ENCODE data around the gene TMEM135.
A peak's percentile ranks its signal among the peaks of the same experiment; 100 is the strongest.
"Not testable (repeated sequence)": the region's sequence is repeated elsewhere in the genome, so short reads cannot be mapped to it uniquely, and the experiment has no call there.

Gene TMEM135

DNA sequence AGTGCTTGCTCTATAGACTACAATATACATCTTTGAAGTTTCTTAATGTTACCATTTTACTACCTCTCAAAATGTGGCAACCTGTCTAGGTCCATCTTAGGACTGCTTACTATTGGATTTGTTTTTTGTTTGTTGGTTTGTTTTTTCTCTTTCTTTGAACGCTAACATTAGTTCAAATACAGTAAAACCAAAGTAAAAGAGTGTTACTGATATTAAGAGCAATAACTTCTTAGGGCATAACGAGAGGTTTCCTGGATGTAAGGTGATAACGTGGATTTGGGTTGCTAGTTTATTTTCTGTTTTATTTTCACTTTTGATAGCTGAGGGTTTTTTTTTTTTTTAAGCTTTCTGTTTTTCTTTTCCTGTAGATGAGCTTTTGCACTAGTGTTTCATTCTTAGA lies 43.6 kb downstream of the TMEM135 start:
- FAIRE-seq = no peak

DNA sequence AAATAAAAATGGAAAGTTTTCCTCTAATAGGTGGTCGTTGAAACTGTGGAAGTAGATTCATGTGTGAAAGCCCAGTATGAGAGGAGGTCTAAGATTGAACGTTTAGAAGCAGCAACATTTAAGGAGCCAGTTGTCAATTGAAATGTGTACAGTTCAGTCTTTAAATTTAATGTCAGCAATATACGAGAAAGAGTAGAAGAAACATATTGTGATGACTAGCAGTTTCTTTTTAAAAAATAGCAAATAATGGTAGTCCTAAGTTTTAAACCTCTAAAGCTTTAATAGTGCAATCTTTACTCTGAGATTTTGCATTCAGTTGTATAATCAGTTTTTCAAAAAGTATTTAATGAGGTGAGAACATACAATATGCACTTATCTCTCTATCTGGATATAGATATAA lies 44.9 kb downstream of the TMEM135 start:
- FAIRE-seq = peak; percentile 93

DNA sequence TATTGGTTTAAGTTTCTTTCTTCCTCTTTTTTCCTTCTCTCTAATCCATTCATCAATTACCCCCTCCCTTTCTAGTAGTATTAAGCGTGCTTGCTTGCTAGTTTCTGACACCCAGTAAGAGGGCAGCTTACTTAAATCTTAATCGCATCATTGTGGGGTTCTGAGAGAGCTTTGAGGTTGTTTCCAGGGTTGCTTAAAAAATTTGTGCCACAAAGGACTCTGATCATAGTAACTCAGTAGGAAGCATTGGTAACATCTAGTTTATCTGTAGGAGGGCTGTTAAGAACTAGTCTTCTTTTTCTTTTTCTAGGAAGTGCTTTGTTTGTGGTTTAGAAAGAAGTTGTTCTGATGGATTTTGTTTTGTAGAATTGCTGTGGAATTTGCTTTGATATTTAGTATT lies 45.3 kb downstream of the TMEM135 start:
- FAIRE-seq = no peak

DNA sequence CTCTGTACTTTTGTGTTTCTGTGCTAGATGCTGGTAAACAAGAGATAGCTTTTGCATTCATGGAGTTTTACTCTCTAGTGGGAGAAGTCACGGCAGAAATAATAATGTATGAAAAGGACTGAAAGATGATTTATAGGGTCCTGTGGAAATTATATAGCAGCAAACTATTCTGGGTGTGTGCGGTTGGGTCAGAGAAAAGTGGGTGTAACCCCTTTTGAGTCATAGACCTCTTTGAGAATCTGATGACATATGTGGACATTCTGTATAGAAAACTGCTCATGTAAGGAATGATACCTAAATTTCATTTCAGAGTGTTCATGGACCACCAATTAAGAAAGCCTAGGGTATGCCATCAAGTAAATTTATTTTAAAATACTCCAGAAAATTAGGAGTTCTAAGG lies 54.4 kb downstream of the TMEM135 start:
- FAIRE-seq = no peak

DNA sequence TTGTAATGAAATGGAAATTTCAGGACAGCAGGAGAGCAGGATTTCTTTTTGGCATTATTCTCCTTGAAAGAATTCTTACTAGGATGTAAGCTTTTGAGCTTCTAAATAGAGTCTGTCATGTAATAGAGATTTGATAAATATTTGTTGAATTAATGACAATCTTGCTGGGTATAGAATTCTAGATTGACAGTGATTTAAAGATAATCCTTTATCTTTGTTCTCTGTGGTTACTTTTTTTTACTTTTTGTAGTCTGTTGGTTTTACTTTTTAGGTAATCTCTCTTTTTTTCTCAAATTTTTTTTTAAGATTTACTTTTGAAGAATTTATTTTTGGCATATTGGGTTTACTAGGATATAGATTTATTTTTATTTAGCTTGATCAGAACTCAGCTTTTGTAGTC lies 54.8 kb downstream of the TMEM135 start:
- FAIRE-seq = peak; percentile 75

DNA sequence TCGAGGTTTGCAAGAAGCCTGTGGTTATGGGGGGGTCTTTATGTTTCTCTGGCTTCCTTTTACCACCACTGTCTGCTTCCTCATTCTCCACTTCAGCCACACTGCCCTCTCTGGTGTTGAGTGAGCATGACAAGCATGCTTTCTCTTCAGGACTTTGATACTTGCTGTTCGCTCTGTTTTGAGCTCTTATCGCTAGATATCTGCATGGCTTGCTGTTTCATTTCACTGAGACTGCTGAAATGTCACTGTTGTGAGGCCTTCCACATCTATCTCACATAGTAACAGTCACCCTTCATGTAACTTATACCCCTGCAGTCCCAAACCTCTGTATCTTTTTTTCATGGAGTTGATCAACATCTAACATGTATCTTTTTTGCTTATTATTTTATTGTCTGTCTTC lies 59.8 kb downstream of the TMEM135 start:
- peak; percentile 9 for FAIRE-seq

DNA sequence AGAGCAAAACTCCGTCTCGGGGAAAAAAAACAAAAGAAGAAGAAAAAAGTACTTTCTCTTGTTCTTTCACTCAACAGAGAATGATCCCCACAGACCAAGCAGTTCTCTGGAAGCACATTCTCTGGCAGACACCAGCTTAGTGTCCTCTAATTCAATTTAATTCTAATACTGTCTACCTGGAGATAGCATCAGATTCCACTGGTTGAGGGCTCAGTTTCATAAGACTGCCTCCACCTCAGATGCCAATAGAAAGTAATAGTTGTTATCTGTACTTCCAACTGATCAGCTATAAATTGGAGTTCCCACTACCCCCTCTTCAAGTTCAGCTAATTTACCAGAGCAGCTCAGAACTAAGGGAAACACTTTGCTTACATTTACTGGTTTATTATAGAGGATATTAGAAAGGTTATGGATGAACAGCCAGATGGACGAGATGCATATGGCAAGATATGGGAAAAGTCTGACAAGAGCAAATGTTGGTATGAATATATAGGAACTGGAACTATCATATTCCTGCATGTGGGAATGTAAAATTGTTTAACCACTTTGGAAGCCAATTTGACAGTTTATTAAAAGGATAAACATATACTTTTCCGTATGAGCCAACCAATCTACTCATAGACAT lies 64.3 kb downstream of the TMEM135 start:
- no peak for FAIRE-seq

DNA sequence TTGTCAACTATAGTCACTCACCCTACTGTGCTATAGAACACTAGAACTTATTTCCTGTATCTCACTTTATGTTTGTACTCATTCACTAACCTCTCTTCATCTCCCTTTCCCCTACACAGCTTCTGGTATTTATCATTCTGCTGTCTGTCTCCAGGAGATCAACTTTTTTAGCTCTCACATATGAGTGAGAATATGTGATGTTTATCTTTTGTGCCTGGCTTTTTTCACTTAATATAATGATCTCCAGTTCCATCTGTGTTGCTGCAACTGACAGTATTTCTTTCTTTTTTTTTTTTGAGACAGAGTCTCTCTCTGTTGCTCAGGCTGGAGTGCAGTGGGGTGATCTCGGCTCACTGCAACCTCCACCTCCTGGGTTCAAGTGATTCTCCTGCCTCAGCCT lies 68.1 kb downstream of the TMEM135 start:
- FAIRE-seq = not testable (repeated sequence)

DNA sequence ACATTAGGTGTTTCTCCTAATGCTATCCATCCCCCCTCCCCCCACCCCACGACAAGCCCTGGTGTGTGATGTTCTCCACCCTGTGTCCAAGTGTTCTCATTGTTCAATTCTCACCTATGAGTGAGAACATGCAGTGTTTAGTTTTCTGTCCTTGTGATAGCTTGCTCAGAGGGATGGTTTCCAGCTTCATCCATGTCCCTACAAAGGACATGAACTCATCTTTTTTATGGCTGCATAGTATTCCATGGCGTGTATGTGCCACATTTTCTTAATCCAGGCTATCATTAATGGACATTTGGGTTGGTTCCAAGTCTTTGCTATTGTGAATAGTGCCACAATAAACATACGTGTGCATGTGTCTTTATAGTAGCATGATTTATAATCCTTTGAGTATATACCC lies 69.6 kb downstream of the TMEM135 start:
- not testable (repeated sequence) for FAIRE-seq

DNA sequence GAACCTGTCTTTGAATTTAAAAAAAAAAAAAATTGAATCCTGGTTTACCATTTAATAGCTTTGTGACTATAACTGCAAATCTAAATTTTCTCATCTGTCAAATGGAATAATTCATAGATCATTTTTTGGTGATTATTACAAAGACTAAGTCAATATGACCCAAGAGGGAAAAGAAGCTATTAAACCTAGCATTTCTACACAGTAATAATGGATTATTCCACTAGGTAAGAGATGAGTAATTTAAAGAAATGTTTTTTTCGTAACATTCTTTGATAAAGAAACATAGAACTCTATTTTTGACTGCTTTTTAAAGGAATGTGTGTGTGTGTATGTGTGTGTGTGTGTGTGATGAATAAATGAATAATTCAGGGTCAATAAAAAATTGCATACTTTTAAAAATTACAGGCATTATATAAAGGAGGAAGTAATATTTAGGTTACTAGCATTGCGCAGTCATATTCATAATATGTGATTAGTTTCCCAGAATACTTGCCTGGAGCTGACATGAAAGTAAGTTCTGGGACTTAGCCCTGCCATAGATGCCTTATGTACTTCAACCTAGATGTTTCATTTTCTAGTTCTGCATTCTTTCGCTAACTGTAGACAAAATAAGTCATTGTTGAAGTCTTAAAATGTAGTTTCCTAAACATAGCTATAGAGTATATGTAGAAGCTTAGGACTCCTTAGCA lies 72.9 kb downstream of the TMEM135 start:
- no peak for FAIRE-seq

DNA sequence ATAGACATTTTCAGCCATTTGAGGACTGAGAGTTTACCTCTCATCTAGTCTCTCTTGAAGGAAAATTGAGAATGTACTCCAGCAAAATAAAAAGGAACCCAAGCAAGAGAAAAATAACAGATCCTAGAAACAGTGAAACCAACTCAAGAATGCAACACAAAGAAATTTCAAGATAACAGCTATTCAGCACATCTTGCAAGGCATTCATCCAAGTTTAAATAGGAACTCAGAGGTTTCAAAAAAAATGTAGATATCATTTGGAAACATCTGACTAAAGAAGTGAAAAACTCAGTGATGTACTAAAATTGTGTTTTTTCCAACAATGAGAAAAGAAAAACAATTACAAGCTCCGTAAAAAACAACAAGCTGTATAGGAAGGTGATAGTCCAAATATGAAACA lies 76.4 kb downstream of the TMEM135 start:
- no peak for FAIRE-seq

DNA sequence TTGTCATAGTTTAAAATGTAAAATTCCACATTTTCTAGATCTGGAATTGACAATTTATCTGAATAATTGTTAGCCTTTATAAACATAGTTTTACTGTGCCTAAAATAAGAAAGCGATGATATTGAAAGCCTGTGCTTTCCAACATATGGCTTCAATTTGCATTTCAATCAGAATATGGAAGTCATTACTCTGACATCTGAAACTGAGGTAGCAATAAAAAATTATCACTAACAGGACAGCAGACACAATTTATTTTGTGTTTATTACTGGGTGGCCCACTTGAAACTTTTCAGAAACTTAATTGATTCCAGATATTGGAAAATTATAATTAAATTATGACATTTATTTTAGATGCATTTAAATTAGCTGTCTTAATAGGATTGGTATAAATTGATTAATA lies 78.5 kb downstream of the TMEM135 start:
- no peak for FAIRE-seq

DNA sequence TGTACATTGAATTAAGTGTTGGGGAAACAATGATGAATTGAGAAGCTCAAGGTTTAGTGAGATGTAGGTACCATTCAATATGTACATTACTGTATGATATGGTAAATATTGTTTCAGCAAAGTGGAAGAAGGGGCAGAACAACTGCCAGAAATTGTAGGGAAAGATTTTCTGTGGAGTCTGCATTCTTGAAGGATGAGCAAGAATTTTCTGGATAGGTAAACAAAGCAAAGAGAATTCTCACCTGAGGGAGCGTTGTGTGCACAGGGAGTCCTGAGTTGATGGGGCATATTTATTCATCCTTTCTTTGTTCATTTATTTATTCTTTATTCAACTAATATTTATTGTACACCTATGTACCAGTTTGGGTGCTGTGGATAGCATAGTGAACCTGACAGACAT lies 83.2 kb downstream of the TMEM135 start:
- FAIRE-seq = no peak

DNA sequence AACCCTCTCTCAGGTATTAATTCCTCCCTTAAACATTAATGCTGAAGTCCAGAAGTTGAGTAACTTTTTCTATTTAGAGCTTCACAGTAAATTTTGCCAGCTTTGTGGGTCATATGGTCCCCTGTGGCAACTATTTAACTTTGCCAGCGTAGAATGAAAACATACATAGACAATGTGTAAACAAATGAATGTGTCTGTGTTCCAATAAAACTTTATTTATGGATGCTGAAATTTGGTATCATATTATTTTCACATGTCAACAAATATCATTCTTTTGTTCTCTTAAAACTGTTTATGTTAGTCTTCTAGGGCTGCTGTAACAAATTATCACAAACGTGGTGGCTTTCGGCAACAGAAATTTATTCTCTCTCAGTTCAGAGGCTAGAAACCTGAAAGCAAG lies 85.1 kb downstream of the TMEM135 start:
- FAIRE-seq = no peak

DNA sequence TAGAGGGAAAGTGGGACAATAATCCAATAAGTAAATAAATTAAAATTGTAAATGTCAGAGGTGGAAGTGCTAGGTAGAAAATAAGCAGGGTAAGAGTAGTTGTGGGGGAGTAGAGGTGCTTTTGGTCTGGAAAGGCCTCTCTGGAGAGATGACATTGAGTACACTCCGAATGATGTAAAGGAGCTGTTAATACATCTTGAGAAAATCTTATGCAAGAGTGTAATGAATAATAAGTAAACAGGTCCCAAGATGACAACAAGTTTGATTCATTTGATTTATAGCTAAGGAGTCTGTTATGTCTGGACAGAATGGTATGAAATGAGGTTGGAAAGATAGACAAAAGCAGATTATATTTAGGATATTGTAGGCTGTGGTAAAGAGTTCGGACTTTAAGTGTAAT lies 87.5 kb downstream of the TMEM135 start:
- no peak for FAIRE-seq

DNA sequence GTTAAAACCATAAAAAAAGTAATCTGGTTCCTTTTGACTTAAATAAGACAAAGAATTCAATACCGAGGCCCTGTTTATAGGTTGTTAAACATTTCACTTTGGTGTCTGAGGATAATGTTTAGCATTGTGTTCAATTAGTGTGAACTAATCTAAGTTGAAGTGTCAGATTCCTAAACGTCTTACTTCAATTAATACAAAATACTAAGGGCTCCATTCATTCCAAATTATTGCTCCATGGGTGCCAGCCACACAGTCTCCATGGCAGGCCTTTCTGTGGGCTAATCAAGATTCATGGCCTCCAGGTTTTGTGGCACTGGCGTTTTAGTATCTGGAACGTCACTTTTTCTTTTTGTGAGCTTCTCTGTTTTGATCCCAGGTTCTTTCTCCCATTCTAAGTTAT lies 89.4 kb downstream of the TMEM135 start:
- FAIRE-seq = no peak

DNA sequence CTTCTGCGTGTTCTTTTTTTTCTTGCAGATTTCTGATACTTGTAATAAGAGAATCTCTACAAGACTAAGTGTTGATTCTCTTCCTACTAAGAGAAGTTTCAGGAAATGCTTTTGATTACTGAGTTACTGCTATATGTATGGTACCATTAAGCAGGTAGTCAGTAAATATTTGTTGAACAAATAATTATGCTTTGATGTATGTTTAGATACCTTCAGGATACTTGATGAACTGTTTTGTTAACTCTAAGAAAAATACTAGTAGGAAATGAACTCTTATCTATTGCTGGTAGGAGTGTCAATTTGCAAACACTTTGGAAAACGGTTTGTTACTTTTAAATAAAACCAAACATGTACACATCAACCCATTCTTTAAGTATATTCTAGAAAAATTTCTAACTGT lies 90.6 kb downstream of the TMEM135 start:
- no peak for FAIRE-seq

DNA sequence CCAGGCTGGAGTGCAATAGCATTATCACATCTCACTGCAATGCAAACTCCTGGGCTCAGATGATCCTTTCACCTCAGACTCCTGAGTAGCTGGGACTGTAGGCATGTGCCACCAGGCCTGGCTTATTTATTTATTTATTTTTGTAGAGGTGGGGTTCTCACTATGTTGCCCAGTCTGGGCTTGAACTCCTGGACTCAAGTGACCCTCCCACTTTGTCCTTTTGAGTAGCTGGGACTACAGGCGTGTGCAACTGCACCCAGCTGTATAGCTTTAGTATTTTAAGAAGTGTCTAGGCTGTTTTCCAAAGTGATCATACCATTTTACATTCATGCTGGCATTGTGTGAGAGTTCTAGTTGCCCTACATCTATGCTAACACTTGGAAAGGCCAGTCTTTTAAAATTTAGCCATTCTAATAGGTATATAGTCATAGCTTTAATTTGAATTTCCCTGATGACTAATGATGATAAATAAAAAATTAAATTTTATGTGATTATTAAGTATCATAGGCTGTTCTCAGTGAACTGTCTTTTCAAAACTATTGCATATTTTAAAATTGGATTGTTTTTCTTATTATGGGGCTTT lies 96.9 kb downstream of the TMEM135 start:
- no peak for FAIRE-seq

DNA sequence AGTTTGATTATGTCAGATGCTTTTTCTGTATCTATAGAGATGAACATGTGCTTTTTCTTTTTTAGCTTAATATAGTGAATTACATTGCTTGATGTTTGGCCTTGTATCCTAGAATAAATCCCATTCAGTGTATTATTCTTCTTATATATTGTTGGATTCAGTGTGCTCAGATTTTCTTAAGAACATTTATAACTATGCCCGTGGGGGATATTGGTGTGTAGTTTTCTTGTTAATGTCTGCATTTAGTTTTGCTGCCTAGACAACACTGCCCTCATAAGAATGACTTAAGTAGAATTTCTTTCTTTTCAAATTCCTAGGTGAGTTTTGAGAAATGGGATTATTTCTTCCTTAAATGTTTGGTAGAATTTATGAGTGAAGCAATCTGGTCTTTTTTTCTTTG lies 98.5 kb downstream of the TMEM135 start:
- FAIRE-seq = no peak

DNA sequence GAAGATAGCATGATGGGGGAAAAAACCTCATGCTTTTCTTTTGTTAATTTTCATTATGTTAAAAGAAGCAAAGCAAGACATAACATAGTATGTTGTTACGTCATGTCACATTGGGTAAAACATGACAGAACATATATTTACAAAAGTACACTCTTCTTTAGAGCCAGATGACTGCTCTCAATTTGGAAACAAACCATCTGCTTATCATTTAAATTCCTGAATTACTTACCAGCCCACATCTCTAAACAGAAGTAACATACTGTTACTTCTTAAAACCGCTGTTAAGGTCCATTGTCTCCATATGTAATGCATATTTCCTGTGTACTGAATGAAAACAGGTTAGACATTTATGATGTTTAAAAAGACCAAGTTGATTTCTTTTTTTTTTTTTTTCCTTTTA lies 100.0 kb downstream of the TMEM135 start:
- FAIRE-seq = no peak

DNA sequence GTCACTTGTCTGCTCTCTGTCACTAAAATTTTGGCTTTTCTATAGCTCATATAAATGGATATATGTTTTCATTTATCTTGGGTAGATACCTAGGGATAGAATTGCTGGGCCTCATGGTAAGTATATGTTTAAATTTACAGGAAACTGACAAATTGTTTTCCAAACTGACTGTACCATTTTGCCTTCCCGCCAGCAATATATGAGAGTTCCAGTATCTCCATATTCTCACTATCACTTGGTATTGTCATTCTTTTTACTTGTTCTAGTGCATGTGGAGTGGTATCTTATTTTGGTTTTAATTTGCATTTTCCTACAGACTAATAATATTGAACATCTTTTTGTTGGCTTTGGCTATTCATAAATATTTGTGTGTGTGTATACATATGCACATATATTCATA lies 101.7 kb downstream of the TMEM135 start:
- FAIRE-seq = no peak

DNA sequence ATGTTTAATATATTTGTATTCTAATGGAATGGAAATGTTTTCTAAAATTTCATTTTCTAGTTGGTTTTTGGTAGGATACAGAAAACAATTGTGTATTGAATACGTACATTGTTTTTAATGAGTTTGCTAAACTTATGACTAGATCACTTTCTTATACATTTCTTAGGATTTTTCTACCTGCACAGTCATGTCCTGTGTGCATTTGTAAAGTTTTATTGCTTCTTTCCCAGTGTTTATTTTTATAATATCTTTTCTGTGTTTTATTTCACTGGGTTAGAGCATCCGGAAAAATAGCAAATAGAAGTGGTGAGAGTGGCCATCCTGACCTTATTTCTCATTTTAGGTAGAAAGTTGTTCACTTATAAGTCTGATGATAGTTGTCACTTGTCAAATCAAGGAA lies 103.6 kb downstream of the TMEM135 start:
- no peak for FAIRE-seq

DNA sequence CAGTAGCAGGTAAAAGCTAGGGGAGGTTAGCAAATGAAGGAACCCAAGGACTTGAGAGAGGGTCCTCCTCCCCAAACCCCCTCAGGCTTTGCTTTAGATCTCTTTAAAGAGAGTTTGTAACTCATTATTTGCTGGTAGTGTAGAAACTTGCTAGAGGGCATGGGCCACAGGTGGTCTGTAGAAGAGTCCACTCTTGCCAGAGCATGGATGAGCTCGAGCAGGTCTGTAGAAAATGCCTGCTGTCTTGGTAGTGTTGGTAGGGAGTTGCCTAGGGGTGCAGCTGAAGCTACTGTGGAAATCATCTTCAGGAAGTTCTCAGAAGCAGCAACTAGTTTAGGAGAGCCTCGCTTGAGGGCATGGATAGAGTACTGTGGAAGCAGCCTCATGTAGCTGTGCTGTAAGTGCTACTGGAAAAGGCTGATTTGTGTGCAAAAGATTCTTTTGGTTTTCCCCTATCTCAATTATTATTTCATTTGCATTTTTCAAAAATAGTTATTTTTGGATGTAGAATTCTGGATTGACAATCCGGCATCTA lies 104.3 kb downstream of the TMEM135 start:
- FAIRE-seq = no peak

DNA sequence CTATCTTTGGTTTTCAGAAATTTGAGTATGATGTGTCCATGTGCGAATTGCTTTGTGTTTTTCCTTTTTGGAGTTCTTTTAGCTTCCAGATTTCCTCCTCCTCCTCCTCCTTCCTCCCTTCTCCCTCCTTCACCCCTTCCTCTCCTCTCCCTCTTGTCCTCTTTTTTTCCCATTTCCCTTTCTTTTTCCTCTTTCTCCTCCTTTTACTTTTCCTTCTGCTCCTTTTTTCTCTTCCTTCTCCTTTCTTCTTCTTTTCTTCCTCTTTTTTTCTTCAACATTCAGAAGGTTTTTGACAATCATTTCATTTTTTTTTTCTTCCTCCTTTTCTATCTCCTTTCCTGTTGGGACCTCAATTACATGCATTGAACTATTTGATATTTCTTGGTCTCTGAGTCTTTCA lies 104.9 kb downstream of the TMEM135 start:
- no peak for FAIRE-seq

DNA sequence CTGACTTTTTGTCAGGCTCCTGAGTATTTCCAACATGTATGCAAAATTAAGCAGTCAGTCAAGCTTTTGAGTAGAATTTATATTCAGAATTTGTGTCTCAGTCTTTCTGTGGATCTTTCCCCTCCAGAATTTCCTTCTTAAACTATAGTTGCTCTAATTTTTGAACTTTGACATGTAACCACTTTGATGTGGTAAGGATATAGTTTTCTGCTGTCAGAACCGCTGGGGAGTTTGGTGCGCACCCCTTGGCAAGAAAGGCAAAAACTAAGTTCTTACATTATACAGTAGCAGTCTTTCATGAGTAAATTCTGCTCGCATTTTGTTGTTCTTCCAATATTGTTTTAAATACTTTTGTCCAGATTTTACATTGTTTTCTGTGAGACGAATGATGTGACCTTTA lies 105.9 kb downstream of the TMEM135 start:
- no peak for FAIRE-seq
